NCI-H2081 treated with DMSO at 0.1 percent for 48 hours (cell line): ENCODE measurements around the gene SFRP5.

Experiments
- DNase-seq: peaks from one replicate; lab custom pipeline; 2025; lab: John Stamatoyannopoulos, UW

SFRP5 gene

GRCh38 chr10:97736902-97737769 is 34.7 kb downstream of the SFRP5 start, which contains the start of gene ZFYVE27:
TSS of gene ZFYVE27 (plus strand) at chr10:97737128. CDS start at chr10:97738478, 1,350 bp downstream.
- peak; percentile 62 for DNase-seq

GRCh38 chr10:97736403-97736901 is 35.3 kb downstream of the SFRP5 start:
- no peak for DNase-seq

- DNase-seq: no peak
These were observed 37.8 kb downstream of the SFRP5 start for GRCh38 chr10:97734021-97734420.

GRCh38 chr10:97733256-97733655 is 38.5 kb downstream of the SFRP5 start:
- no peak for DNase-seq

GRCh38 chr10:97732052-97732359 is 39.8 kb downstream of the SFRP5 start:
- DNase-seq: no peak

GRCh38 chr10:97731346-97732051 is 40.3 kb downstream of the SFRP5 start:
- DNase-seq: peak; percentile 29

GRCh38 chr10:97729014-97729413 is 42.8 kb downstream of the SFRP5 start:
- DNase-seq: no peak

GRCh38 chr10:97726636-97727178 is 45.1 kb downstream of the SFRP5 start:
- no peak for DNase-seq

GRCh38 chr10:97724341-97724941 is 47.4 kb downstream of the SFRP5 start:
- DNase-seq: no peak

GRCh38 chr10:97723001-97723400 is 48.8 kb downstream of the SFRP5 start:
- no peak for DNase-seq

- no peak for DNase-seq
These were observed 49.7 kb downstream of the SFRP5 start for GRCh38 chr10:97721871-97722780.

- no peak for DNase-seq
These were observed 52.2 kb downstream of the SFRP5 start for GRCh38 chr10:97719602-97720001.

- DNase-seq: no peak
These were observed 53.1 kb downstream of the SFRP5 start for GRCh38 chr10:97718659-97719142.

GRCh38 chr10:97718178-97718577 is 53.6 kb downstream of the SFRP5 start:
- DNase-seq: no peak

GRCh38 chr10:97717627-97718026 is 54.2 kb downstream of the SFRP5 start:
- no peak for DNase-seq
